Keratinocyte (primary cell): ENCODE results near the gene JMJD1C. TPM values are rescaled to one million over a fixed set of nuclear protein-coding genes. Genes with fewer than 3 reads are reported as not detected.

Experiments used
- DNase-seq: peaks from one replicate; pipeline ENCODE4 v3.0.0-alpha.2; 2011; ENCODE audit warnings: low read depth, missing footprints, low spot score
- FAIRE-seq: peaks from 2 replicates; lab custom pipeline; 2011; peaks lifted over from hg19 to GRCh38; lab: Jason Lieb, UNC
- H2AFZ ChIP-seq: 2 replicates; pipeline ENCODE4 v1.6.0; 2012; ENCODE audit warnings: low read length, control low read depth, inconsistent platforms; ENCODE audit not compliant: control insufficient read depth
- H3K27ac ChIP-seq: 2 replicates; pipeline ENCODE4 v1.5.1; 2011; ENCODE audit warnings: low read length; ENCODE audit not compliant: control insufficient read depth, insufficient read depth
- H3K27me3 ChIP-seq: 3 replicates; pipeline ENCODE4 v1.6.0; 2011; ENCODE audit warnings: low read length; ENCODE audit not compliant: control insufficient read depth, insufficient read depth; ENCODE audit errors: extremely low read depth
- H3K36me3 ChIP-seq, 2 experiments: 2 replicates in 1 of 2; 3 replicates in 1 of 2; pipeline ENCODE4 v1.5.1; 2011; ENCODE audit warnings: low read length in 2 of 2, mild to moderate bottlenecking in 1 of 2; ENCODE audit not compliant: control insufficient read depth in 2 of 2, insufficient read depth in 2 of 2; ENCODE audit errors: extremely low read depth in 1 of 2
- H3K4me1 ChIP-seq: 3 replicates; pipeline ENCODE4 v1.5.1; 2011; ENCODE audit warnings: low read length; ENCODE audit not compliant: control insufficient read depth, insufficient read depth; ENCODE audit errors: extremely low read depth
- H3K4me2 ChIP-seq: 3 replicates; pipeline ENCODE4 v1.6.0; 2011; ENCODE audit warnings: low read depth, low read length; ENCODE audit not compliant: control insufficient read depth, insufficient read depth; ENCODE audit errors: extremely low read depth
- H3K4me3 ChIP-seq, 3 experiments: fragments of 200-600 bp in 1 of 3; sonication (generic) in 1 of 3; 2 replicates in 2 of 3; 3 replicates in 1 of 3; pipeline ENCODE4 v1.5.1; 2011 to 2016; ENCODE audit warnings: low read length in 3 of 3, mild to moderate bottlenecking in 3 of 3, control low read depth in 2 of 3, inconsistent platforms in 1 of 3, low read depth in 1 of 3, mixed read lengths in 1 of 3, mixed run types in 1 of 3, moderate library complexity in 1 of 3; ENCODE audit not compliant: control insufficient read depth in 2 of 3, insufficient read depth in 2 of 3; ENCODE audit errors: extremely low read depth in 1 of 3
- H3K79me2 ChIP-seq: 2 replicates; pipeline ENCODE4 v1.6.0; 2012; ENCODE audit warnings: low read length; ENCODE audit not compliant: control insufficient read depth, insufficient read depth
- H3K9ac ChIP-seq: 3 replicates; pipeline ENCODE4 v1.6.0; 2011; ENCODE audit warnings: low read length; ENCODE audit not compliant: control insufficient read depth, insufficient read depth; ENCODE audit errors: extremely low read depth
- H3K9me1 ChIP-seq: 3 replicates; pipeline ENCODE4 v1.6.0; 2011; ENCODE audit warnings: low read length; ENCODE audit not compliant: control insufficient read depth, insufficient read depth; ENCODE audit errors: extremely low read depth
- H3K9me3 ChIP-seq: 2 replicates; pipeline ENCODE4 v1.5.1; 2012; ENCODE audit warnings: low read depth, low read length; ENCODE audit not compliant: control insufficient read depth
- H4K20me1 ChIP-seq: 3 replicates; pipeline ENCODE4 v1.6.0; 2011; ENCODE audit warnings: low read length; ENCODE audit not compliant: control insufficient read depth, insufficient read depth; ENCODE audit errors: extremely low read depth
- EZH2 ChIP-seq: IDR thresholded peaks from one replicate; pipeline ENCODE4 v1.6.1; 2012; ENCODE audit warnings: inconsistent platforms, mild to moderate bottlenecking, low read length, moderate library complexity
- dilution Hi-C: fragments of 300-500 bp; cut with MboI; formaldehyde crosslinking; loops from one replicate; pipeline ENCODE4 v1.7.0; 2020; ENCODE audit warnings: low sequenced_read_pairs; ENCODE audit not compliant: extremely low pct_ligation_motif_present
- polyA plus RNA-seq, 5 experiments: library from polyadenylated mRNA; depleted of rRNA in 3 of 5; stranded (reverse) in 3 of 5; stranded (forward) in 1 of 5; unstranded in 1 of 5; fragments of >200 nt; gene quantifications; 1 replicate in 1 of 5; 2 replicates in 3 of 5; 3 replicates in 1 of 5; pipeline versions ENCODE4 v1.2.1 to v1.2.3, GENCODE V29; 2011 to 2012; ENCODE audit warnings: missing spikeins in 2 of 5, low read depth in 1 of 5, low replicate concordance in 1 of 5
- TF ChIP-seq, protein P1 (sequence below), 3 experiments: IDR thresholded peaks in 1 of 3; conservative IDR thresholded peaks in 1 of 3; optimal IDR thresholded peaks in 1 of 3; 2 replicates in 2 of 3; 3 replicates in 1 of 3; pipeline versions ENCODE3 to v1.5.1; 2011; ENCODE audit warnings: low read length in 3 of 3, mild to moderate bottlenecking in 3 of 3, moderate library complexity in 2 of 3, control low read depth in 1 of 3, inconsistent platforms in 1 of 3; ENCODE audit not compliant: insufficient read depth in 2 of 3; ENCODE audit errors: extremely low read depth in 1 of 3

Gene JMJD1C
- polyA plus RNA-seq, 1 donor (not counting 4 experiments of a cell fraction or from before 2014, with no cell fraction given) = 38.2 TPM

DNA sequence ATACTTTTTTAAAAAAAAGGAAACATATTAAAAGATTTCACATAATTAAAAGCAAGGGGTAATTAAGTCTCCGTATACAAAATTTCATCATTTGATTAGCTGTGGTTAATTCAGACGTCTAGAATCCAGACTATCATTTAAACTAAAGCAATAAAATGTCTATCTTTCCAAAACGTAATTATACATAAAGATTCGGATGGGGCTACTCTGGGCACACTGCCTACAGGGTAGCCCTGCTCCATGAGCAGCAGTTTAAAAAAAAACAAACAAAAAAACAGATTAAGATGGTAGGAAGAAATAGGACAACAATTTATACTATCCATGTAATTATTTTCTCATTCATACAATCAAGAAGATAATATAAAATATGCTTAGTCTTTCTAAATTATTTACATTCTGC, 236.6 kb downstream of the JMJD1C start:
- Histone ChIP-seq H3K9ac (no peak overlapping the region), H3K27ac (no peak overlapping the region), H3K9me1 (no peaks in the 10 kb centered on the region), H3K27me3 (no peaks in the 10 kb centered on the region), H3K36me3 (no peaks in the 10 kb centered on the region), H4K20me1 (no peaks in the 10 kb centered on the region), H3K79me2 (peaks cover 71% of the 10 kb centered on the region), H3K4me3 (no peak overlapping the region), H2AFZ (no peak overlapping the region), H3K4me2 (no peak overlapping the region), H3K4me1 (no peaks in the 10 kb centered on the region), H3K9me3 (no peaks in the 10 kb centered on the region)
- FAIRE-seq (no peak), DNase-seq (no peak)
- TF ChIP-seq, protein P1, sequence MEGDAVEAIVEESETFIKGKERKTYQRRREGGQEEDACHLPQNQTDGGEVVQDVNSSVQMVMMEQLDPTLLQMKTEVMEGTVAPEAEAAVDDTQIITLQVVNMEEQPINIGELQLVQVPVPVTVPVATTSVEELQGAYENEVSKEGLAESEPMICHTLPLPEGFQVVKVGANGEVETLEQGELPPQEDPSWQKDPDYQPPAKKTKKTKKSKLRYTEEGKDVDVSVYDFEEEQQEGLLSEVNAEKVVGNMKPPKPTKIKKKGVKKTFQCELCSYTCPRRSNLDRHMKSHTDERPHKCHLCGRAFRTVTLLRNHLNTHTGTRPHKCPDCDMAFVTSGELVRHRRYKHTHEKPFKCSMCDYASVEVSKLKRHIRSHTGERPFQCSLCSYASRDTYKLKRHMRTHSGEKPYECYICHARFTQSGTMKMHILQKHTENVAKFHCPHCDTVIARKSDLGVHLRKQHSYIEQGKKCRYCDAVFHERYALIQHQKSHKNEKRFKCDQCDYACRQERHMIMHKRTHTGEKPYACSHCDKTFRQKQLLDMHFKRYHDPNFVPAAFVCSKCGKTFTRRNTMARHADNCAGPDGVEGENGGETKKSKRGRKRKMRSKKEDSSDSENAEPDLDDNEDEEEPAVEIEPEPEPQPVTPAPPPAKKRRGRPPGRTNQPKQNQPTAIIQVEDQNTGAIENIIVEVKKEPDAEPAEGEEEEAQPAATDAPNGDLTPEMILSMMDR (optimal IDR thresholded peaks at IDR 0.05 in 1 of 3, IDR thresholded peaks at IDR 0.05 in 1 of 3, conservative IDR thresholded peaks at IDR 0.05 in 1 of 3; ENCODE audit: extremely low read depth in 1 of 3, insufficient read depth in 2 of 3, low read length in 3 of 3) = no peak
- TF ChIP-seq EZH2 = no peak
- dilution Hi-C loops = no loop called here

DNA sequence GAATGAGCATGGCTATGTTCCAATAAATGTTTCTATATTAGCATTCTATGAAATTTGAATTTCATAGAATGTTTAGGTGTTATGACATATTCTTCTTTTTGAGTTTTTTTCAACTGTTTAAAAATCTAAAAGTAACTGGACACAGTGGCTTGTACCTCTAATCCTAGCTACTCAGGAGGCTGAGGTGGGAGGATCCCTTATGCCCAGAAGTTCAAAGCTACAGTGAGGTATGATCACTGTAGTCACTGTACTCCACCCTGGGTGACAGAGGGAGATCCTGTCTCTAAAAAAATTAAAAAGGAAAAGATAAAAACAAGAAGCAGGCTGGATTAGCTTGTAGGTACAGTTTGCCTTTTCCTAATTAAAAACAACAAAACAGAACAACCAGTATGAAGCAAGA, 237.5 kb downstream of the JMJD1C start:
- Histone ChIP-seq H2AFZ (no peak overlapping the region), H3K4me3 (no peak overlapping the region), H3K9me1 (no peaks in the 10 kb centered on the region), H3K79me2 (peaks cover 69% of the 10 kb centered on the region), H3K4me1 (no peaks in the 10 kb centered on the region), H3K9me3 (no peaks in the 10 kb centered on the region), H4K20me1 (no peaks in the 10 kb centered on the region), H3K4me2 (no peak overlapping the region), H3K27me3 (no peaks in the 10 kb centered on the region), H3K9ac (no peak overlapping the region), H3K27ac (no peak overlapping the region), H3K36me3 (no peaks in the 10 kb centered on the region)
- FAIRE-seq = no peak
- dilution Hi-C loops = no loop called here
- TF ChIP-seq, protein P1 (optimal IDR thresholded peaks at IDR 0.05 in 1 of 3, IDR thresholded peaks at IDR 0.05 in 1 of 3, conservative IDR thresholded peaks at IDR 0.05 in 1 of 3; ENCODE audit: extremely low read depth in 1 of 3, insufficient read depth in 2 of 3, low read length in 3 of 3) = no peak
- TF ChIP-seq EZH2 = no peak
- DNase-seq = no peak
